Esophagus muscularis mucosa (tissue), 3 donors: ENCODE results near the gene SPC25.

Source experiments
- CTCF ChIP-seq, 3 experiments: fragments of 200-600 bp in 2 of 3; fragments of 450-650 bp in 1 of 3; sonication (generic) in 2 of 3; IDR thresholded peaks; one replicate each; pipeline ENCODE4 v1.5.1; 2017 to 2019; ENCODE audit warnings: antibody characterized with exemption in 3 of 3, mild to moderate bottlenecking in 2 of 3, moderate library complexity in 1 of 3
- POLR2A ChIP-seq: fragments of 450-650 bp; IDR thresholded peaks from one replicate; pipeline ENCODE4 v1.6.1; 2017; ENCODE audit warnings: antibody characterized with exemption, moderate library complexity, mild to moderate bottlenecking, low read depth
- POLR2AphosphoS5 ChIP-seq, 2 donors: sonication (generic); formaldehyde crosslinking; IDR thresholded peaks; one replicate each; pipeline ENCODE4 v1.6.1; 2017; ENCODE audit warnings: antibody characterized with exemption in 2 of 2

DNA sequence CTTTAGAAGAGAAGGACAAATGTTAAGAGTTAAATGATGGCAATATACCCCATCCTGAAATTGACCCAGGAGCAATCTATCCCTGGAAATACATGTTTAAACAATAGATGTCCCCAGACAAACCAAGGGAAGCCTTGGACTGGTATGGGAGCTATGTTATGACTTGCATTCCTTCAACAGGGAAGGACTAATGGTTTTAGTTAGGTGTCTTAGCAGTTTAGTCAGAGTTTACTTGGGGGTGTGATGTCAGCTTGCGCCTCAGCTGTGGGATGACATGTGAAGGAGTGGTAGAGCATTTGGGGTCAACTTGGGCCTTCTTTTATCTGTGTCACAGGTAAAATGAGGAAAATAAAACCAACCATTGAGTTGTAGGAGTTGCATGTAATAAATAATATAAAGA, 36.8 kb downstream of the SPC25 start:
- TF ChIP-seq POLR2AphosphoS5 (IDR thresholded peaks at IDR 0.05), result no peak
- TF ChIP-seq CTCF (IDR thresholded peaks at IDR 0.05), result no peak
- no peak for TF ChIP-seq POLR2A
